Bronchial epithelial cell (primary cell): Measurements from ENCODE around the gene USH1G. TPM values are rescaled to one million over a fixed set of nuclear protein-coding genes. Genes with fewer than 3 reads are reported as not detected.
"Not testable (repeated sequence)": the region's sequence is repeated elsewhere in the genome, so short reads cannot be mapped to it uniquely, and the experiment has no call there.

ENCODE experiments used
- DNase-seq: peaks from one replicate; pipeline ENCODE4 v3.0.0-alpha.2; 2010; ENCODE audit warnings: low read depth
- FAIRE-seq: peaks from 2 replicates; lab custom pipeline; 2011; peaks lifted over from hg19 to GRCh38; lab: Jason Lieb, UNC
- H3K27me3 ChIP-seq: 2 replicates; pipeline ENCODE4 v1.5.1; 2011; ENCODE audit warnings: low read length; ENCODE audit not compliant: control insufficient read depth, insufficient read depth
- H3K36me3 ChIP-seq: 2 replicates; pipeline ENCODE4 v1.5.1; 2011; ENCODE audit warnings: low read length; ENCODE audit not compliant: control insufficient read depth, insufficient read depth
- H3K4me3 ChIP-seq: 2 replicates; pipeline ENCODE4 v1.5.1; 2011; ENCODE audit warnings: mild to moderate bottlenecking, low read depth, low read length, control low read depth
- total RNA-seq: library from RNA; depleted of rRNA; stranded (reverse); fragments of >200 nt; gene quantifications from 2 replicates; pipeline ENCODE4 v1.2.1, GENCODE V29; 2014
- TF ChIP-seq, protein P1 (sequence below): IDR thresholded peaks from 2 replicates; pipeline ENCODE4 v1.5.1; 2011; ENCODE audit warnings: mild to moderate bottlenecking, moderate library complexity, low read length, control low read depth, inconsistent platforms; ENCODE audit not compliant: insufficient read depth, severe bottlenecking

USH1G gene
- total RNA-seq, 1 donor from 2014 or later: 1.1 TPM

DNA sequence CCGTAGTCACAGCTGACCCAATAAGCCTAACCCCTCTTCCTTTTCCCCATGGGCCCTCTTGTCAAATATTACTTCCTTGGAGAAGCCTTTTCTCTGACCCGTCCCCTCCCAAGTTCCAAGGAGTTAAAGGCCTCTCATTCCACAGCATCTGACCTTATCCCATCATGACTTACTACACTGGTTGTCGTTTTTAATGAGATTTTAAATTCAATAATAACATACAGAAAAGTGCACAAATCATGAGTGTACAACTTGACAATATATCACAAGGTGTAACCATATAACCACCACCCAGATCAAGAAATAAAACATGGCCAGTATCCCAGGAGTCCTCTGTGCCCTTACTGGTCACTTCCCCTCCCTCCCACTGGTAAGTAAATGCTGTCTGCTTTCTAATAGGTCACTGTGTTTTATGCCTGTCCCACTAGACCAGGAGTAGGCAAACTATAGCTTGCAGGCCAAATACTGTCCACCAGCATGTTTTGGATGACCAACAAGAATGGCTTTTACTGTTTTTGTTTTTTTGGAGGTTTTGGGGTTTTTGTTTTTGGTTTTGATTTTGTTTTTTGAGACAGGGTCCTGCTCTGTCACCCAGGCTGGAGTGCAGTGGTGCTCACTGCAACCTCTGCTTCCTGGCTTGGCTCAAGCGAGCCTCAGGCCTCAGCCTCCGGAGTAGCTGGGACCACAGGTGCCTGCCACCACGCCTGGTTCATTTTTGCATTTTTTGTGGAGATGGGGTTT is 49.0 kb downstream of the USH1G start:
- no peak for DNase-seq
- Histone ChIP-seq H3K36me3 (peaks cover 1% of the 10 kb centered on the region), H3K4me3 (peak overlapping the region; percentile 85), H3K27me3 (no peaks in the 10 kb centered on the region)
- TF ChIP-seq, protein P1, sequence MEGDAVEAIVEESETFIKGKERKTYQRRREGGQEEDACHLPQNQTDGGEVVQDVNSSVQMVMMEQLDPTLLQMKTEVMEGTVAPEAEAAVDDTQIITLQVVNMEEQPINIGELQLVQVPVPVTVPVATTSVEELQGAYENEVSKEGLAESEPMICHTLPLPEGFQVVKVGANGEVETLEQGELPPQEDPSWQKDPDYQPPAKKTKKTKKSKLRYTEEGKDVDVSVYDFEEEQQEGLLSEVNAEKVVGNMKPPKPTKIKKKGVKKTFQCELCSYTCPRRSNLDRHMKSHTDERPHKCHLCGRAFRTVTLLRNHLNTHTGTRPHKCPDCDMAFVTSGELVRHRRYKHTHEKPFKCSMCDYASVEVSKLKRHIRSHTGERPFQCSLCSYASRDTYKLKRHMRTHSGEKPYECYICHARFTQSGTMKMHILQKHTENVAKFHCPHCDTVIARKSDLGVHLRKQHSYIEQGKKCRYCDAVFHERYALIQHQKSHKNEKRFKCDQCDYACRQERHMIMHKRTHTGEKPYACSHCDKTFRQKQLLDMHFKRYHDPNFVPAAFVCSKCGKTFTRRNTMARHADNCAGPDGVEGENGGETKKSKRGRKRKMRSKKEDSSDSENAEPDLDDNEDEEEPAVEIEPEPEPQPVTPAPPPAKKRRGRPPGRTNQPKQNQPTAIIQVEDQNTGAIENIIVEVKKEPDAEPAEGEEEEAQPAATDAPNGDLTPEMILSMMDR: no peak
- no peak for FAIRE-seq

DNA sequence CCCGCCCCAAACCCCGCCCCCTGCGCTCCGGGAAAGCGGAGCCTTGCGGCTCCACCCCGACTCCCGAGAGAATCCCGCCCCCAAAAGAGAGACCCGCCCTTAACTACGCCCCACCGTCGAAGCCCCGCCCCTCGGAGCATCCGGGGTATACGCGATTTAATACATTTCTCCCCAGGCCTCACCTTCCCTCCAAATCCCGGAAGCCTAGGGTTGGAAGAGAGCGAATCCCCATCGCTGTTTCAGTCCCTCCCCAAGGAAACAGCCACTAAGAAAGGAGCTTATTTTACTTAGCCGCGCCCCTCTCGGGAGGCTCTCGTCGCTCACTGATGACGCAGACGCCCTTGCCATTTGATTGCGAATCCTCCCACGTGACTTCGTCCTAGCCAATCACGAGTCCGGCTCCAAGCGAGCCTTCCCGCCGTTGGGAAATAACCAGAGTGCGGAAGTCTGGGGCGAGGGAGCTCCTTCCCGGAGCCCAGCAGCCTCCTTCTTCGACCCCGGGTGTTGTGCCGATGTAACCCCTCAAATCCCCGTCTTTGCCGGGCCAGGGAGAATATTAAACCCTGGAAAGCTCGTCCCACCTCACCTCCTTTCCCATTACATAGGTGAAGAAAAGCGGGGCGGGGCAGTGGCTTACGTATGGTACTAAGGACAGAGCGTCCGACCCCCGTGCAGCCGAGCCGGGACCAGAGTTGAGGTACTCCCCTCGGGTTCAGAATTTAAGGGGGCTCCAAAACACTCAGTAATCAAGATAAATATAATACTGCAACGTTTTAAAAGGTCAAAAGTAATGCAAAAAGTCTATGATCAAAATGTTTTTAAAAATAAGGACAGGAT is 49.8 kb downstream of the USH1G start:
- peak; percentile 97 for DNase-seq
- Histone ChIP-seq H3K36me3 (peaks cover 1% of the 10 kb centered on the region), H3K4me3 (peak overlapping the region; percentile 85), H3K27me3 (no peaks in the 10 kb centered on the region)
- no peak for FAIRE-seq
- TF ChIP-seq, protein P1: no peak

DNA sequence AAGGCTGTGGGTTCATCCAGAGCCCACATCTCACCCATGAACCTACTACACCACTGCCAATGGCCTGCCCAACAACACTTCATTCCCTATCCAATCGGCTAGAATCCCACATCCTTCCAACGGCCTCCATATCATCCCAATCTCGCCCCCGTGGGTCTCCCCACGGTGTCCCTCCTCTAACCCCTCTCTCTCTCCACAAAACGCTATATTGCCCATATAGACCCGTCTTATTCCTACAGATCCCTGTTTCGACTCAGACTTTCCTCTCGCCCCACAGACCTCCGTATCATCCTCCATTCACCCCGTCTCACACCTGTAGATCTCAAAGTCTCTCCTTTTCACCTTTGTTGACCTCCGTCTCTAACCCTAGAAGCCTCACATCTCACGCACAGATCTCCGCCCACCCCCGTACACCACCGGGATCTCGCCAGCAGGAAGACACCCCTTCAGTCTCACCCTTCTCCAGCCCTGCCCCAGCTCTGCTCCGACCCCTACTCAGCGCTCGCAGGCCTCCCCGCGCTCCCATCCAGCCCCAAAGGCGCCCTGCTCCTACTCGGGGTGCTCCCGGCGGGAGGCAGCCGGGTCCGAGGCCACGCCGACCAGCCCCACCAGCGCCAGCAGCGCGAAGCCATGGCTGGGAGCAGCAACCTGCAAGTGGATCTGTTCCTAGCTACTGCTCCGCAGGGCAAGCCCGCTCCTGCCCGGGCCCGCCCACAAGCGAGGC is 50.6 kb downstream of the USH1G start, which contains the start of gene FDXR:
Gene FDXR (minus strand): TSS at position 682 of the 724 bp plus-strand sequence. CDS start 50 bp downstream, at position 632.
- Histone ChIP-seq H3K36me3 (peaks cover 1% of the 10 kb centered on the region), H3K27me3 (no peaks in the 10 kb centered on the region), H3K4me3 (peak within 1 kb of the TSS; percentile 85)
- DNase-seq: no peak
- TF ChIP-seq, protein P1: no peak
- no peak for FAIRE-seq

DNA sequence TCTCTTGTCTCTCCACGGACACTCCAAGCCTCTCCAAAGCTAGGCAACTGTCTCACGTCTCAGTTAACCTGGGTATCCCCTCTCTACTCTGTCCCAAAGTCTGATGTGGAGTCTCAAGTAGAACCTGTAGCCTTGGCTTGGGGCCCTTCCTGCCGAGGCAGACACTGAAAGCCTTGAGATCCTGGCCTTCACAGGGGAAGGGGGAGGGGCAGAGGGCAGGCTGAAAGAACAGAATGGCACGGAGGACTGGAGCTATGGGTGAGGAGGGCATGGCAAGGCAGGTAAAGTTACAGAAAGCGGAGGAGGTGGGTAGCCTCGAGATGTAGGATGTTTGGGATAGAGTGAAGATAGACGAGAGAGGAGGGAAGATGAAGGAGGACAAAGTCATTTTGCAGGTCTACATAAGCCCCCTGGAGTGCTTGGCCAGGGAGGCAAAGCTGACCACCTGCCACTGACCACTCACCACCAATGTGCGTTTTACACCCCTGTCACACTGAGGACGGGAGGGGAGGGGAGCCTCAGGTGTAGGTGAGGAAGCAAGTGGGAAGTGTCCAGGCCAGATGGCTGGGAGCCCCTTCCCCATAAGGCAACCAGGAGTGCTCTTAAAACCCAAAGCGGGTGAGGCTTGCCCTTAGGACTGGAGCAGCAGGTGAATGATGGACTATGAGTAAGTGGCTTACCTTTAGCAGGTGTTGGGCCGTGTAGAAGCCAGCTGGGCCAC is 51.5 kb downstream of the USH1G start:
- Histone ChIP-seq H3K36me3 (peaks cover 2% of the 10 kb centered on the region), H3K4me3 (no peak overlapping the region), H3K27me3 (no peaks in the 10 kb centered on the region)
- FAIRE-seq (no peak), DNase-seq (no peak)
- TF ChIP-seq, protein P1: no peak

DNA sequence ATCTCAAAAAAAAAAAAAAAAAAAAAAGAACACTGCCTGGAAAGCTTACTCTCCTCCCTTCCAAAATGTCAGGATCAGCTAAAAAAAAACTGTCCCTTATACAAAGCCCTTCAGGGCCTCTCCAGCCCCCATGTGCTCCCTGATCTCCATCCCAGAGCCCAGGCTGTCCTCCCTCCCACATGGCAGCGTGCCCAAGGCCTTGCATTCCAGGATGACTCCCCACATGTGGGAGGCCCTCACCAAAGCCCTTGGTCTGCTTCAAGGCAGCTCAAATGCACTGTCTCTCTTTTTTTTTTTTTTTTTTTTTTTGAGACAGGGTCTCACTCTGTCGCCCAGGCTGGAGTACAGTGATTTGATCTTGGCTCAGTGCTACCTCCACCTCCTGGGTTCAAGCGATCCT is 52.5 kb downstream of the USH1G start:
- FAIRE-seq (no peak), DNase-seq (peak; percentile 22)
- Histone ChIP-seq H3K36me3 (peaks cover 3% of the 10 kb centered on the region), H3K27me3 (no peaks in the 10 kb centered on the region), H3K4me3 (no peak overlapping the region)
- TF ChIP-seq, protein P1: no peak

DNA sequence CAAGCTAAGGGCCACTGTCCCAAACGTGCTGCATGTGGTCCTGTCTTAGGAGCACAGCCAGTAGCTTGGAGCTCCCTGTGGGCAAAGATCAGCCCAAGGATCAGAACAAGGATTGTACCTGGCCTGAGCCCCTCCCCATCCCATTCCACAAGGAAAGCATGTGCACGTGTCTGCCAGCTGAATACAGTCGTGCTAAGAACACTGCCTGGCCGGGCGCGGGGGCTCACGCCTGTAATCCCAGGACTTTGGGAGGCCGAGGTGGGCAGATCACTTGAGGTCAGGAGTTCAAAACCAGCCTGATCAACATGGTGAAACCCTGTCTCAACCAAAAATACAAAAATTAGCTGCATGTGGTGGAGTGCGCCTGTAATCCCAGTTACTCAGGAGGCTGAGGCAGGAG is 53.0 kb downstream of the USH1G start:
- FAIRE-seq, H3K36me3 ChIP-seq, H3K27me3 ChIP-seq, DNase-seq, H3K4me3 ChIP-seq: not testable (repeated sequence)
